Body of pancreas (tissue), 4 donors: ENCODE results near the gene WDR93.

Source experiments
- POLR2A ChIP-seq, 3 donors: fragments of 450-650 bp; IDR thresholded peaks; one replicate each; pipeline ENCODE4 v1.6.1; 2016; ENCODE audit warnings: antibody characterized with exemption in 3 of 3, mild to moderate bottlenecking in 2 of 3
- TF ChIP-seq, protein P1 (sequence below), 7 experiments: fragments of 450-650 bp in 4 of 7; fragments of 200-600 bp in 3 of 7; sonication (generic) in 3 of 7; IDR thresholded peaks; one replicate each; pipeline ENCODE4 v1.5.1; 2016 to 2019; ENCODE audit warnings: antibody characterized with exemption in 7 of 7

DNA sequence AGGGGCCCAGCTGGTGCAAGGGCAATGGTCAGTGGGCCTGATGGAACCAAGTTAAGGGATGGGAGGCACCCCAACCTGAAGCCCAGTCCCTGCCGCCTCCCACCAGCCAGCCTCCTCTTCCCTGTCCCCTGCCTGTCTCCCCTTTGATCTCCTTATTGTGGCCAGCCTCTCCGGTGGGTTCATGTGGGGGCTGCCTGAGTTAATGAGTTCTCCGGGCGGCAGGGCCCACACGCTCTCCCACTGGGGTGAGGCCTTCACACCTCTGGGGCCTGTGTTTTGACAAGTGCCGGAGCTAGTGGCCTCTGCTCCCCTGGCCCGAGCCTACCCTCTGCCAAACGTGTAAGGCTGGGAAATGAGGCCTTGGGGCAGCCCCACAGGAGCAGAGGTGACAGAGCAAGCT lies 67.7 kb downstream of the WDR93 start:
- TF ChIP-seq, protein P1, sequence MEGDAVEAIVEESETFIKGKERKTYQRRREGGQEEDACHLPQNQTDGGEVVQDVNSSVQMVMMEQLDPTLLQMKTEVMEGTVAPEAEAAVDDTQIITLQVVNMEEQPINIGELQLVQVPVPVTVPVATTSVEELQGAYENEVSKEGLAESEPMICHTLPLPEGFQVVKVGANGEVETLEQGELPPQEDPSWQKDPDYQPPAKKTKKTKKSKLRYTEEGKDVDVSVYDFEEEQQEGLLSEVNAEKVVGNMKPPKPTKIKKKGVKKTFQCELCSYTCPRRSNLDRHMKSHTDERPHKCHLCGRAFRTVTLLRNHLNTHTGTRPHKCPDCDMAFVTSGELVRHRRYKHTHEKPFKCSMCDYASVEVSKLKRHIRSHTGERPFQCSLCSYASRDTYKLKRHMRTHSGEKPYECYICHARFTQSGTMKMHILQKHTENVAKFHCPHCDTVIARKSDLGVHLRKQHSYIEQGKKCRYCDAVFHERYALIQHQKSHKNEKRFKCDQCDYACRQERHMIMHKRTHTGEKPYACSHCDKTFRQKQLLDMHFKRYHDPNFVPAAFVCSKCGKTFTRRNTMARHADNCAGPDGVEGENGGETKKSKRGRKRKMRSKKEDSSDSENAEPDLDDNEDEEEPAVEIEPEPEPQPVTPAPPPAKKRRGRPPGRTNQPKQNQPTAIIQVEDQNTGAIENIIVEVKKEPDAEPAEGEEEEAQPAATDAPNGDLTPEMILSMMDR (IDR thresholded peaks at IDR 0.05): no peak
- no peak for TF ChIP-seq POLR2A (IDR thresholded peaks at IDR 0.05)
